A673 (cell line): Measurements from ENCODE around the gene DESI1.

Experiments used
- EZH2 ChIP-seq: fragments of 200-600 bp; sonication (generic); IDR thresholded peaks from 2 replicates; pipeline ENCODE4 v1.6.1; 2017; ENCODE audit warnings: borderline replicate concordance, low read depth, mild to moderate bottlenecking, mixed read lengths, antibody characterized with exemption, low read length; ENCODE audit not compliant: poor library complexity, severe bottlenecking
- TF ChIP-seq, protein P1 (sequence below): fragments of 300-800, 200-600 bp; sonication (generic); conservative IDR thresholded peaks from 2 replicates; pipeline ENCODE4 v1.5.1; 2017; ENCODE audit warnings: low read depth, mild to moderate bottlenecking, antibody characterized with exemption, low read length, moderate library complexity, mixed read lengths

DNA sequence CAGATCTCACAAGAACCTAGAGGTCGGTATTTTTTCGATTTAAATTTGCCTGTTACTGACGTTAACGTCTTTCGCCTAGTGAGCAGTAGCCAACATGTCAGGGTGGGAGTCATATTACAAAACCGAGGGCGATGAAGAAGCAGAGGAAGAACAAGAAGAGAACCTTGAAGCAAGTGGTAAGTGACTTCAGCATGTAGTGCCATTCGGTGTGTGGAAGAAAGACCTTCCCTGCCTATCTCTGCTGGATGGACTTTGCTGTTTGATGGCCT is 1.0 kb upstream of the DESI1 start:
- TF ChIP-seq, protein P1, sequence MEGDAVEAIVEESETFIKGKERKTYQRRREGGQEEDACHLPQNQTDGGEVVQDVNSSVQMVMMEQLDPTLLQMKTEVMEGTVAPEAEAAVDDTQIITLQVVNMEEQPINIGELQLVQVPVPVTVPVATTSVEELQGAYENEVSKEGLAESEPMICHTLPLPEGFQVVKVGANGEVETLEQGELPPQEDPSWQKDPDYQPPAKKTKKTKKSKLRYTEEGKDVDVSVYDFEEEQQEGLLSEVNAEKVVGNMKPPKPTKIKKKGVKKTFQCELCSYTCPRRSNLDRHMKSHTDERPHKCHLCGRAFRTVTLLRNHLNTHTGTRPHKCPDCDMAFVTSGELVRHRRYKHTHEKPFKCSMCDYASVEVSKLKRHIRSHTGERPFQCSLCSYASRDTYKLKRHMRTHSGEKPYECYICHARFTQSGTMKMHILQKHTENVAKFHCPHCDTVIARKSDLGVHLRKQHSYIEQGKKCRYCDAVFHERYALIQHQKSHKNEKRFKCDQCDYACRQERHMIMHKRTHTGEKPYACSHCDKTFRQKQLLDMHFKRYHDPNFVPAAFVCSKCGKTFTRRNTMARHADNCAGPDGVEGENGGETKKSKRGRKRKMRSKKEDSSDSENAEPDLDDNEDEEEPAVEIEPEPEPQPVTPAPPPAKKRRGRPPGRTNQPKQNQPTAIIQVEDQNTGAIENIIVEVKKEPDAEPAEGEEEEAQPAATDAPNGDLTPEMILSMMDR, result no peak
- no peak for TF ChIP-seq EZH2
